H1 (cell line): ENCODE data around the gene RPUSD2. TPM values are rescaled to one million over a fixed set of nuclear protein-coding genes. Genes with fewer than 3 reads are reported as not detected.

ENCODE experiments used
- BCL11A ChIP-seq, 2 experiments: IDR thresholded peaks; one replicate each; pipeline ENCODE4 v1.6.1; 2011; ENCODE audit warnings: low read depth in 2 of 2, low read length in 2 of 2, mild to moderate bottlenecking in 2 of 2
- CBX5 ChIP-seq: fragments of 300-800, 300-1000 bp; sonication (generic); IDR thresholded peaks from 2 replicates; pipeline ENCODE4 v1.7.1; 2016; ENCODE audit warnings: antibody characterized with exemption, low read length, low read depth
- CREB1 ChIP-seq: IDR thresholded peaks from 2 replicates; pipeline ENCODE4 v1.6.1; 2012; ENCODE audit warnings: inconsistent platforms
- EZH2 ChIP-seq: fragments of 200-600 bp; sonication (generic); IDR thresholded peaks from 2 replicates; pipeline ENCODE4 v1.7.1; 2012; ENCODE audit warnings: low read depth, mild to moderate bottlenecking, moderate library complexity, low read length, inconsistent platforms; ENCODE audit not compliant: severe bottlenecking
- GABPA ChIP-seq: IDR thresholded peaks from 2 replicates; pipeline ENCODE4 v1.6.1; 2011; ENCODE audit warnings: mild to moderate bottlenecking, low read length, moderate library complexity, borderline replicate concordance; ENCODE audit not compliant: insufficient read depth
- MAFK ChIP-seq: IDR thresholded peaks from 2 replicates; pipeline ENCODE4 v1.6.1; 2012; ENCODE audit warnings: low read depth, mild to moderate bottlenecking, improper control_type of control experiment, low read length
- SIX5 ChIP-seq: IDR thresholded peaks from 2 replicates; pipeline ENCODE4 v1.6.1; 2011; ENCODE audit warnings: mild to moderate bottlenecking, low read depth, low read length
- TBP ChIP-seq: IDR thresholded peaks from 2 replicates; pipeline ENCODE4 v1.6.1; 2011; ENCODE audit warnings: low read depth, low read length, improper control_type of control experiment
- TCF12 ChIP-seq: IDR thresholded peaks from 2 replicates; pipeline ENCODE4 v1.6.1; 2011; ENCODE audit warnings: low read depth, mild to moderate bottlenecking, low read length
- polyA plus RNA-seq, 7 experiments: library from polyadenylated mRNA; depleted of rRNA in 3 of 7; stranded (reverse) in 5 of 7; unstranded in 2 of 7; fragments of >200 nt in 5 of 7; fragments of 200-250 nt in 2 of 7; gene quantifications; 1 replicate in 5 of 7; 2 replicates in 1 of 7; 4 replicates in 1 of 7; pipeline versions ENCODE4 v1.2.1 to v1.2.3, GENCODE V29; 2011 to 2013; ENCODE audit warnings: missing spikeins in 2 of 7, mixed read lengths in 2 of 7
- total RNA-seq: library from RNA; stranded (reverse); fragmentation: NEBNext Ultra II Directional; extraction: Animal tissue kit (Norgen Biotek cat#: 25700); gene quantifications from 2 replicates; pipeline ENCODE4 v1.2.1, GENCODE V29; 2021
- TF ChIP-seq, protein P1 (sequence below): fragments of 300-600 bp; sonication (generic); IDR thresholded peaks from 2 replicates; pipeline ENCODE4 v1.7.1; 2012; ENCODE audit warnings: low read length, moderate library complexity, mild to moderate bottlenecking, inconsistent platforms; ENCODE audit not compliant: insufficient replicate concordance
- TF ChIP-seq, protein P2 (sequence below): IDR thresholded peaks from 2 replicates; pipeline ENCODE4 v1.6.1; 2012; ENCODE audit warnings: inconsistent platforms

The RPUSD2 gene
- total and polyA plus RNA-seq, 2 of the 8 experiments (the other 6 are each of a cell fraction or from before 2014, with no cell fraction given) = 14.5 to 28.5 TPM

DNA sequence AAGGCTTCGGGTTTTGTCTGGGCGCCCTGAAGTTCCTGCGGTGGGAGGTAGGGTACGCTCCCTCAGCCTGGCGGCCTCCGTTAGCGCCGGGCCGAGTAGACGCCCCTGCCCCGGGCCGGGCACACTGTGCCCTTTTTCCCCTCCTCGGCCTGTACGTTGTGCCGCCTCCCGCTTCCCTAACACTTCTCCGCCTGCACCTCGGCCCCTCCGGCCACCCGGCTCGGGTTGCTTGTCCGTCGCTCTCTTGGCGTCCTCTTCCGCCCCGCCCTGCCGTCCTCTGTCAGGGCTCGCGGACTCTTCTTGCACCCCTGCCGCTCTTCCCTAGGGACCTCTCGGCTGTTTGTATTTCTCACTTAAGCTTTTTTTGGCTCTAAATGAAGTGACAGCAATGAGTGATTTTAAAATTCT, 25.3 kb downstream of the RPUSD2 start (continued):
- TF ChIP-seq, protein P1, sequence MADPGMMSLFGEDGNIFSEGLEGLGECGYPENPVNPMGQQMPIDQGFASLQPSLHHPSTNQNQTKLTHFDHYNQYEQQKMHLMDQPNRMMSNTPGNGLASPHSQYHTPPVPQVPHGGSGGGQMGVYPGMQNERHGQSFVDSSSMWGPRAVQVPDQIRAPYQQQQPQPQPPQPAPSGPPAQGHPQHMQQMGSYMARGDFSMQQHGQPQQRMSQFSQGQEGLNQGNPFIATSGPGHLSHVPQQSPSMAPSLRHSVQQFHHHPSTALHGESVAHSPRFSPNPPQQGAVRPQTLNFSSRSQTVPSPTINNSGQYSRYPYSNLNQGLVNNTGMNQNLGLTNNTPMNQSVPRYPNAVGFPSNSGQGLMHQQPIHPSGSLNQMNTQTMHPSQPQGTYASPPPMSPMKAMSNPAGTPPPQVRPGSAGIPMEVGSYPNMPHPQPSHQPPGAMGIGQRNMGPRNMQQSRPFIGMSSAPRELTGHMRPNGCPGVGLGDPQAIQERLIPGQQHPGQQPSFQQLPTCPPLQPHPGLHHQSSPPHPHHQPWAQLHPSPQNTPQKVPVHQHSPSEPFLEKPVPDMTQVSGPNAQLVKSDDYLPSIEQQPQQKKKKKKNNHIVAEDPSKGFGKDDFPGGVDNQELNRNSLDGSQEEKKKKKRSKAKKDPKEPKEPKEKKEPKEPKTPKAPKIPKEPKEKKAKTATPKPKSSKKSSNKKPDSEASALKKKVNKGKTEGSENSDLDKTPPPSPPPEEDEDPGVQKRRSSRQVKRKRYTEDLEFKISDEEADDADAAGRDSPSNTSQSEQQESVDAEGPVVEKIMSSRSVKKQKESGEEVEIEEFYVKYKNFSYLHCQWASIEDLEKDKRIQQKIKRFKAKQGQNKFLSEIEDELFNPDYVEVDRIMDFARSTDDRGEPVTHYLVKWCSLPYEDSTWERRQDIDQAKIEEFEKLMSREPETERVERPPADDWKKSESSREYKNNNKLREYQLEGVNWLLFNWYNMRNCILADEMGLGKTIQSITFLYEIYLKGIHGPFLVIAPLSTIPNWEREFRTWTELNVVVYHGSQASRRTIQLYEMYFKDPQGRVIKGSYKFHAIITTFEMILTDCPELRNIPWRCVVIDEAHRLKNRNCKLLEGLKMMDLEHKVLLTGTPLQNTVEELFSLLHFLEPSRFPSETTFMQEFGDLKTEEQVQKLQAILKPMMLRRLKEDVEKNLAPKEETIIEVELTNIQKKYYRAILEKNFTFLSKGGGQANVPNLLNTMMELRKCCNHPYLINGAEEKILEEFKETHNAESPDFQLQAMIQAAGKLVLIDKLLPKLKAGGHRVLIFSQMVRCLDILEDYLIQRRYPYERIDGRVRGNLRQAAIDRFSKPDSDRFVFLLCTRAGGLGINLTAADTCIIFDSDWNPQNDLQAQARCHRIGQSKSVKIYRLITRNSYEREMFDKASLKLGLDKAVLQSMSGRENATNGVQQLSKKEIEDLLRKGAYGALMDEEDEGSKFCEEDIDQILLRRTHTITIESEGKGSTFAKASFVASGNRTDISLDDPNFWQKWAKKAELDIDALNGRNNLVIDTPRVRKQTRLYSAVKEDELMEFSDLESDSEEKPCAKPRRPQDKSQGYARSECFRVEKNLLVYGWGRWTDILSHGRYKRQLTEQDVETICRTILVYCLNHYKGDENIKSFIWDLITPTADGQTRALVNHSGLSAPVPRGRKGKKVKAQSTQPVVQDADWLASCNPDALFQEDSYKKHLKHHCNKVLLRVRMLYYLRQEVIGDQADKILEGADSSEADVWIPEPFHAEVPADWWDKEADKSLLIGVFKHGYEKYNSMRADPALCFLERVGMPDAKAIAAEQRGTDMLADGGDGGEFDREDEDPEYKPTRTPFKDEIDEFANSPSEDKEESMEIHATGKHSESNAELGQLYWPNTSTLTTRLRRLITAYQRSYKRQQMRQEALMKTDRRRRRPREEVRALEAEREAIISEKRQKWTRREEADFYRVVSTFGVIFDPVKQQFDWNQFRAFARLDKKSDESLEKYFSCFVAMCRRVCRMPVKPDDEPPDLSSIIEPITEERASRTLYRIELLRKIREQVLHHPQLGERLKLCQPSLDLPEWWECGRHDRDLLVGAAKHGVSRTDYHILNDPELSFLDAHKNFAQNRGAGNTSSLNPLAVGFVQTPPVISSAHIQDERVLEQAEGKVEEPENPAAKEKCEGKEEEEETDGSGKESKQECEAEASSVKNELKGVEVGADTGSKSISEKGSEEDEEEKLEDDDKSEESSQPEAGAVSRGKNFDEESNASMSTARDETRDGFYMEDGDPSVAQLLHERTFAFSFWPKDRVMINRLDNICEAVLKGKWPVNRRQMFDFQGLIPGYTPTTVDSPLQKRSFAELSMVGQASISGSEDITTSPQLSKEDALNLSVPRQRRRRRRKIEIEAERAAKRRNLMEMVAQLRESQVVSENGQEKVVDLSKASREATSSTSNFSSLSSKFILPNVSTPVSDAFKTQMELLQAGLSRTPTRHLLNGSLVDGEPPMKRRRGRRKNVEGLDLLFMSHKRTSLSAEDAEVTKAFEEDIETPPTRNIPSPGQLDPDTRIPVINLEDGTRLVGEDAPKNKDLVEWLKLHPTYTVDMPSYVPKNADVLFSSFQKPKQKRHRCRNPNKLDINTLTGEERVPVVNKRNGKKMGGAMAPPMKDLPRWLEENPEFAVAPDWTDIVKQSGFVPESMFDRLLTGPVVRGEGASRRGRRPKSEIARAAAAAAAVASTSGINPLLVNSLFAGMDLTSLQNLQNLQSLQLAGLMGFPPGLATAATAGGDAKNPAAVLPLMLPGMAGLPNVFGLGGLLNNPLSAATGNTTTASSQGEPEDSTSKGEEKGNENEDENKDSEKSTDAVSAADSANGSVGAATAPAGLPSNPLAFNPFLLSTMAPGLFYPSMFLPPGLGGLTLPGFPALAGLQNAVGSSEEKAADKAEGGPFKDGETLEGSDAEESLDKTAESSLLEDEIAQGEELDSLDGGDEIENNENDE = no peak
- TF ChIP-seq CBX5 (no peak), BCL11A (IDR thresholded peaks at IDR 0.05; ENCODE audit: low read depth in 2 of 2, low read length in 2 of 2) (no peak), TCF12 (no peak), GABPA (no peak), TBP (no peak), MAFK (no peak), EZH2 (no peak), CREB1 (0 out of 2 replicates have a peak, but pooled peaks have one; percentile 33), SIX5 (no peak)
- TF ChIP-seq, protein P2, sequence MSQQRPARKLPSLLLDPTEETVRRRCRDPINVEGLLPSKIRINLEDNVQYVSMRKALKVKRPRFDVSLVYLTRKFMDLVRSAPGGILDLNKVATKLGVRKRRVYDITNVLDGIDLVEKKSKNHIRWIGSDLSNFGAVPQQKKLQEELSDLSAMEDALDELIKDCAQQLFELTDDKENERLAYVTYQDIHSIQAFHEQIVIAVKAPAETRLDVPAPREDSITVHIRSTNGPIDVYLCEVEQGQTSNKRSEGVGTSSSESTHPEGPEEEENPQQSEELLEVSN = no peak
